HepG2 (cell line): Measurements from ENCODE around the gene RFX2. TPM values are rescaled to one million over a fixed set of nuclear protein-coding genes. Genes with fewer than 3 reads are reported as not detected.
A peak's percentile ranks its signal among the peaks of the same experiment; 100 is the strongest.

Experiments
- CCDC6 ChIP-seq: sonication (generic); formaldehyde crosslinking; IDR thresholded peaks from 2 replicates; pipeline ENCODE4 v1.8.1; 2022; ENCODE audit warnings: mild to moderate bottlenecking, missing genetic modification reagents, moderate library complexity
- CEBPB ChIP-seq: IDR thresholded peaks from 2 replicates; pipeline ENCODE4 v1.6.1; 2011; ENCODE audit warnings: low read depth, low read length, improper control_type of control experiment, borderline replicate concordance
- ELF4 ChIP-seq: sonication (generic); formaldehyde crosslinking; IDR thresholded peaks from 2 replicates; pipeline ENCODE4 v1.5.0; 2020; ENCODE audit warnings: missing genetic modification reagents, mild to moderate bottlenecking, moderate library complexity, borderline replicate concordance
- FLYWCH1 ChIP-seq: sonication (generic); formaldehyde crosslinking; IDR thresholded peaks from 2 replicates; pipeline ENCODE4 v1.8.1; 2023; ENCODE audit warnings: mild to moderate bottlenecking, missing genetic modification reagents
- JDP2 ChIP-seq: sonication (generic); formaldehyde crosslinking; IDR thresholded peaks from 2 replicates; pipeline ENCODE4 v1.8.1; 2022; ENCODE audit warnings: missing genetic modification reagents, borderline replicate concordance
- KDM6A ChIP-seq: IDR thresholded peaks from 2 replicates; pipeline ENCODE4 v1.6.1; 2016; ENCODE audit warnings: low read depth
- MYPOP ChIP-seq: sonication (generic); formaldehyde crosslinking; IDR thresholded peaks from 2 replicates; pipeline ENCODE4 v1.8.1; 2023; ENCODE audit warnings: mild to moderate bottlenecking, moderate library complexity, missing genetic modification reagents
- NR2C2 ChIP-seq: sonication (generic); formaldehyde crosslinking; IDR thresholded peaks from 2 replicates; pipeline ENCODE4 v1.4.0; 2020; ENCODE audit warnings: missing genetic modification reagents, mild to moderate bottlenecking, moderate library complexity, borderline replicate concordance
- PLSCR1 ChIP-seq: sonication (generic); formaldehyde crosslinking; IDR thresholded peaks from 2 replicates; pipeline ENCODE4 v1.5.0; 2020; ENCODE audit warnings: missing genetic modification reagents, mild to moderate bottlenecking, borderline replicate concordance
- REST ChIP-seq, 2 experiments: IDR thresholded peaks; 2 replicates each; pipeline ENCODE4 v1.6.1; 2011 to 2012; ENCODE audit warnings: low read length in 2 of 2, borderline replicate concordance in 1 of 2, low read depth in 1 of 2, mild to moderate bottlenecking in 1 of 2, moderate library complexity in 1 of 2
- SIX1 ChIP-seq: sonication (generic); formaldehyde crosslinking; IDR thresholded peaks from 2 replicates; pipeline ENCODE4 v1.4.0; 2020; ENCODE audit warnings: missing genetic modification reagents, borderline replicate concordance
- SIX4 ChIP-seq: sonication (generic); formaldehyde crosslinking; IDR thresholded peaks from 2 replicates; pipeline ENCODE4 v1.4.0; 2020; ENCODE audit warnings: missing genetic modification reagents
- SNRNP70 ChIP-seq: fragments of 200-400 bp; formaldehyde crosslinking; IDR thresholded peaks from 2 replicates; pipeline ENCODE4 v1.6.1; 2017; ENCODE audit warnings: mild to moderate bottlenecking, low read depth, low read length, moderate library complexity
- THRA ChIP-seq: sonication (generic); formaldehyde crosslinking; IDR thresholded peaks from 2 replicates; pipeline ENCODE4 v1.4.0; 2020; ENCODE audit warnings: missing genetic modification reagents, borderline replicate concordance
- ZKSCAN1 ChIP-seq: fragments of 150-350 bp; IDR thresholded peaks from 2 replicates; pipeline ENCODE4 v1.6.1; 2014; ENCODE audit warnings: low read length
- ZNF138 ChIP-seq: sonication (generic); formaldehyde crosslinking; IDR thresholded peaks from 2 replicates; pipeline ENCODE4 v1.5.0; 2020; ENCODE audit warnings: mild to moderate bottlenecking, low read depth, missing genetic modification reagents
- ZNF18 ChIP-seq: sonication (generic); formaldehyde crosslinking; IDR thresholded peaks from 2 replicates; pipeline ENCODE4 v1.8.0; 2022; ENCODE audit warnings: mild to moderate bottlenecking, missing genetic modification reagents; ENCODE audit not compliant: insufficient replicate concordance
- ZNF180 ChIP-seq: sonication (generic); formaldehyde crosslinking; IDR thresholded peaks from 2 replicates; pipeline ENCODE4 v1.4.0; 2020; ENCODE audit warnings: low read depth, missing genetic modification reagents, borderline replicate concordance
- ZNF614 ChIP-seq: IDR thresholded peaks from 2 replicates; pipeline ENCODE4 v1.6.1; 2018; ENCODE audit warnings: missing biosample characterization, missing genetic modification reagents, inconsistent platforms, borderline replicate concordance
- ZNF713 ChIP-seq: sonication (generic); formaldehyde crosslinking; IDR thresholded peaks from 2 replicates; pipeline ENCODE4 v1.4.0; 2020; ENCODE audit warnings: mild to moderate bottlenecking, missing genetic modification reagents
- polyA plus RNA-seq, 8 experiments: library from polyadenylated mRNA; depleted of rRNA in 3 of 8; stranded (reverse) in 7 of 8; unstranded in 1 of 8; fragments of >200 nt; fragmentation: Illumina TruSeq in 4 of 8; extraction: Trizol in 4 of 8; gene quantifications; 2 replicates each; pipeline versions ENCODE4 v1.2.1 to v1.2.3, GENCODE V29; 2011 to 2016; ENCODE audit warnings: low read depth in 4 of 8, missing spikeins in 1 of 8, mixed read lengths in 1 of 8; ENCODE audit not compliant: insufficient read depth in 1 of 8
- total RNA-seq, 5 experiments: library from RNA; depleted of rRNA; stranded (reverse); fragments of >200 nt; fragmentation: Illumina TruSeq; extraction: Trizol; gene quantifications; 2 replicates each; pipeline ENCODE4 v1.2.3, GENCODE V29; 2016; ENCODE audit warnings: low read depth in 1 of 5

Gene RFX2
- total and polyA plus RNA-seq, 2 of the 13 experiments (the other 11 are each of a cell fraction or from before 2014, with no cell fraction given): 2.8 to 3.3 TPM

- TF ChIP-seq PLSCR1 (CRISPR knock-in tag): peak; percentile 99
- peak; percentile 70 for TF ChIP-seq KDM6A (CRISPR knock-in tag)
- peak; percentile 99 for TF ChIP-seq ZNF614 (CRISPR knock-in tag)
- peak; percentile 100 for TF ChIP-seq ZNF138 (CRISPR knock-in tag)
- TF ChIP-seq THRA (CRISPR knock-in tag): peak; percentile 94; the same call in 1 of the 2 replicates
- TF ChIP-seq CEBPB: no peak
- peak; percentile 83 for TF ChIP-seq SIX1 (CRISPR knock-in tag)
- TF ChIP-seq FLYWCH1 (CRISPR knock-in tag): peak; percentile 100
- peak; percentile 71 for TF ChIP-seq NR2C2 (CRISPR knock-in tag)
- TF ChIP-seq ZNF713 (CRISPR knock-in tag): peak; percentile 100
- TF ChIP-seq ZNF180 (CRISPR knock-in tag): peak; percentile 98; the same call in 1 of the 2 replicates
- no peak for TF ChIP-seq ZKSCAN1
- no peak for TF ChIP-seq SNRNP70
- TF ChIP-seq ELF4 (CRISPR knock-in tag): peak; percentile 99
- peak; percentile 99 for TF ChIP-seq MYPOP (CRISPR knock-in tag)
- no peak for TF ChIP-seq REST (IDR thresholded peaks at IDR 0.05; ENCODE audit: borderline replicate concordance in 1 of 2, low read depth in 1 of 2, low read length in 2 of 2)
- TF ChIP-seq SIX4: peak; percentile 93; the same call in 1 of the 2 replicates
- TF ChIP-seq CCDC6 (CRISPR knock-in tag): peak; percentile 100
- peak; percentile 99 for TF ChIP-seq JDP2 (CRISPR knock-in tag)
- TF ChIP-seq ZNF18 (CRISPR knock-in tag): peak; percentile 100
These were observed 132.3 kb downstream of the RFX2 start, which contains the start of gene RANBP3 (continued) for GRCh38 chr19:5977785-5978605.
